Measurements from ENCODE around the gene HSPB9. TPM values are rescaled to one million over a fixed set of nuclear protein-coding genes. Genes with fewer than 3 reads are reported as not detected.

The HSPB9 gene, protein sequence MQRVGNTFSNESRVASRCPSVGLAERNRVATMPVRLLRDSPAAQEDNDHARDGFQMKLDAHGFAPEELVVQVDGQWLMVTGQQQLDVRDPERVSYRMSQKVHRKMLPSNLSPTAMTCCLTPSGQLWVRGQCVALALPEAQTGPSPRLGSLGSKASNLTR
- under 1 TPM; 0.18 to 0.33 TPM for total RNA-seq

- no peak within 1 kb of the TSS for H3K27ac Mint-ChIP-seq
Observed at GRCh38 chr17:42122371-42123303, at the start of gene HSPB9. TSS of gene HSPB9 (plus strand) at chr17:42122804. CDS start at chr17:42122851, 47 bp downstream.

DNA sequence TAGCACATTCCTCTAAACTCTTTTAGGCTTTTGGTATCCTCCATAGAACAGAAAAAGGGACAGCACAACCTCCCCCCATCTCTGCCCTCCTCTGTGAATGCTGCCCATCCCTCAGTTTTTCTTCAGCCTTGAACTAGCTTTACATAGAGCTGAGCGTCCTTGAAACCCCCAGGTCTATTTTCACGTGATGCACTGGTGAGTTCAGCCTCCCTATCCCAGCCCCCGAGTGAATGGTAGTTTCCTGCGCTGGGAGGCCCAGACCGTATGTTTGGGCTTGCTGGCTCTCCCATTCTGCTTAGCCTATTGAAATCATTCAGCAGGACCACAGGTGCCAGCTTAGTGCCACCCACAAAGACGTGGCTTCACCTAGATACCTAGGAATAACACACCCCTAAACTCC is 46.8 kb upstream of the HSPB9 start:
- Mint-ChIP-seq H3K9me3 (no peaks in the 10 kb centered on the region), H3K36me3 (no peaks in the 10 kb centered on the region), H3K4me1 (peaks cover 8% of the 10 kb centered on the region), H3K27ac (no peak overlapping the region), H3K27me3 (peaks cover 15% of the 10 kb centered on the region), H3K4me3 (no peak overlapping the region)
- DNase-seq = no peak

More at GRCh38 chr17:42122371-42123303, at the start of gene HSPB9:
- H3K4me1 Mint-ChIP-seq = peaks cover 19% of the 10 kb centered on the region
- H3K9me3 Mint-ChIP-seq = no peaks in the 10 kb centered on the region
- no peak for DNase-seq
- H3K4me3 Mint-ChIP-seq = peak within 1 kb of the TSS; percentile 74
- H3K36me3 Mint-ChIP-seq = peaks cover 12% of the 10 kb centered on the region
- no peaks in the 10 kb centered on the region for H3K27me3 Mint-ChIP-seq

GRCh38 chr17:42076797-42077559 is 45.6 kb upstream of the HSPB9 start:
- Mint-ChIP-seq H3K9me3 (no peaks in the 10 kb centered on the region), H3K27ac (no peak overlapping the region), H3K4me3 (no peak overlapping the region), H3K27me3 (peaks cover 12% of the 10 kb centered on the region), H3K36me3 (no peaks in the 10 kb centered on the region), H3K4me1 (peaks cover 5% of the 10 kb centered on the region)
- DNase-seq = no peak

DNA sequence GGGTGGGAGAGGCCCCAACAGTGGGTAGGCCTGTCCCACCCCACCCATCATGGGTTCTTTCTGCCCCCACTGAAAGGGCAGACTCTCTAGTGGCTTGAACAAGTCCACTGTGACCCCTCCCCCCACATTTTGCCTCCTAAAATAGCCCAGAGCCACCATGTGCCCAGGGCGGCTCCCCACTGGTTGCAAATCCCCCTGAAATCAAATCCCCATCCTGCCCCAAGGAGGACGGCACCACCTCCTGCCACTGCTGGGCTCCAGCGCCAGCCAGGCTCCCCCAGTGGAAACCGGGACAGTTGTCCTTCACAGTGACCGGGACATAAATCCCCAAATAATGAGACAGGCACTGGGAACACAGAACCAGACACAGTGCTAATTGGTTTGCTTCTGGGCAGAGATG is 44.8 kb upstream of the HSPB9 start:
- DNase-seq = no peak

GRCh38 chr17:42078396-42079043 is 44.1 kb upstream of the HSPB9 start:
- no peak for DNase-seq
- Mint-ChIP-seq H3K36me3 (no peaks in the 10 kb centered on the region), H3K4me1 (no peaks in the 10 kb centered on the region), H3K4me3 (no peak overlapping the region), H3K27me3 (peaks cover under 1% of the 10 kb centered on the region), H3K27ac (no peak overlapping the region), H3K9me3 (no peaks in the 10 kb centered on the region)

More for the DNA sequence above, 44.8 kb upstream of the HSPB9 start:
- H3K9me3 Mint-ChIP-seq = no peaks in the 10 kb centered on the region
- no peak overlapping the region for H3K27ac Mint-ChIP-seq
- no peaks in the 10 kb centered on the region for H3K36me3 Mint-ChIP-seq
- peaks cover 9% of the 10 kb centered on the region for H3K27me3 Mint-ChIP-seq
- H3K4me1 Mint-ChIP-seq = peaks cover 2% of the 10 kb centered on the region
- no peak overlapping the region for H3K4me3 Mint-ChIP-seq

- H3K27ac Mint-ChIP-seq = no peak overlapping the region
- no peaks in the 10 kb centered on the region for H3K27me3 Mint-ChIP-seq
- H3K9me3 Mint-ChIP-seq = no peaks in the 10 kb centered on the region
- DNase-seq = no peak
- no peaks in the 10 kb centered on the region for H3K36me3 Mint-ChIP-seq
- H3K4me1 Mint-ChIP-seq = no peaks in the 10 kb centered on the region
- H3K4me3 Mint-ChIP-seq = no peak overlapping the region
Observed at GRCh38 chr17:42079541-42079940, 43.1 kb upstream of the HSPB9 start.

- Mint-ChIP-seq H3K4me3 (no peak overlapping the region), H3K36me3 (no peaks in the 10 kb centered on the region), H3K27me3 (no peaks in the 10 kb centered on the region), H3K4me1 (no peaks in the 10 kb centered on the region), H3K27ac (no peak overlapping the region), H3K9me3 (no peaks in the 10 kb centered on the region)
- no peak for DNase-seq
Observed at GRCh38 chr17:42081516-42082129, 41.0 kb upstream of the HSPB9 start.

GRCh38 chr17:42087042-42087701 is 35.4 kb upstream of the HSPB9 start:
- Mint-ChIP-seq H3K27ac (no peak overlapping the region), H3K36me3 (no peaks in the 10 kb centered on the region), H3K4me1 (no peaks in the 10 kb centered on the region), H3K27me3 (peaks cover 7% of the 10 kb centered on the region), H3K9me3 (no peaks in the 10 kb centered on the region), H3K4me3 (no peak overlapping the region)
- no peak for DNase-seq

DNA sequence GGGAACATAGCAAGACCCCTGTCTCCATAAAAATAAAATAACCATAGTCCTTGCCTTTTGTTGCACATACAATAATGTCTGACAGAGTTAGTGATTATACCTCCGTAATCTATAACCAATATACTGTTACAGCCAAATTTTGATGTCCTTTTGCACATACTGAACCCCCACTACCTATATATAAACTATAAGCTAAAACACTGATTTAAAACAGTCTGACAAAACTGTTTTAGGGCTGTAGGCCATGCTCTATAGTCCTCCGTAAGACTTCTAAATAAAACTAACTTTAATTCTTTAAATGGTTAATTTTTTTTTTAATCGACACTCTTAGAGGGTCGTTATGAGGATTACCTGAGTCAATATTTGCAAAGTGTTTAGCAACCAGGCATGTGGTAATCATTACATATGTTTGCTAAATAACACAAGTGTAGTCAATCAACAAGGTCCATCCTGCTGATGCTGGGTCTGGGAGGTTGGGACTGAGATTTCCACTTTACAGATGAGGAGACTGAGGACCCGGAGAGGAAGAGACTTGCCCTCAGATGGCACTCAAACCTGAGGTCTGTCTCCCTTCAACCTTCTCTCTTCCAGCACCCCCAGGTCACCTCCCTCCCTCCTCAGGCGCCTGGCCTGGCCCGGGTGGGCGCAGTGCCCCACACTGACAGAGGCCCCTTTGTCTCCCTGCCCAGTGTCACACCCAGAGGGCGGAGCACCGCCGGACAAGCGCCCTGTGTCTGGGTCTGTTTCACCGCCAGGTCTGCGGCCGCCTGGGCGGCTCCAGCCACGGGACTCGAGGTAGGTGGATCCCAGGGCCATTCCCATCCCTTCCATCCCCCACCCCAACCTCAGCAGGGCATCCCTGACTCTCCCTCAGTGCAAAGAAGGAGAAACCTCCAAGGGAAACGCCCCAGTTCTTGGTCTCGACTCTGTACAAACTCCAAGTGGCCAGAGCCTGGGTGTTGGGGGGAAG is 34.6 kb upstream of the HSPB9 start:
- Mint-ChIP-seq H3K9me3 (no peaks in the 10 kb centered on the region), H3K4me3 (no peak overlapping the region)

GRCh38 chr17:42088736-42089135 is 33.9 kb upstream of the HSPB9 start:
- Mint-ChIP-seq H3K27ac (no peak overlapping the region), H3K27me3 (peaks cover 7% of the 10 kb centered on the region), H3K4me1 (no peaks in the 10 kb centered on the region), H3K36me3 (no peaks in the 10 kb centered on the region), H3K9me3 (no peaks in the 10 kb centered on the region), H3K4me3 (no peak overlapping the region)
- no peak for DNase-seq

More for the DNA sequence above, 34.6 kb upstream of the HSPB9 start:
- H3K4me1 Mint-ChIP-seq = no peaks in the 10 kb centered on the region
- H3K36me3 Mint-ChIP-seq = no peaks in the 10 kb centered on the region
- H3K27me3 Mint-ChIP-seq = peaks cover 7% of the 10 kb centered on the region
- DNase-seq = no peak
- H3K27ac Mint-ChIP-seq = no peak overlapping the region

DNA sequence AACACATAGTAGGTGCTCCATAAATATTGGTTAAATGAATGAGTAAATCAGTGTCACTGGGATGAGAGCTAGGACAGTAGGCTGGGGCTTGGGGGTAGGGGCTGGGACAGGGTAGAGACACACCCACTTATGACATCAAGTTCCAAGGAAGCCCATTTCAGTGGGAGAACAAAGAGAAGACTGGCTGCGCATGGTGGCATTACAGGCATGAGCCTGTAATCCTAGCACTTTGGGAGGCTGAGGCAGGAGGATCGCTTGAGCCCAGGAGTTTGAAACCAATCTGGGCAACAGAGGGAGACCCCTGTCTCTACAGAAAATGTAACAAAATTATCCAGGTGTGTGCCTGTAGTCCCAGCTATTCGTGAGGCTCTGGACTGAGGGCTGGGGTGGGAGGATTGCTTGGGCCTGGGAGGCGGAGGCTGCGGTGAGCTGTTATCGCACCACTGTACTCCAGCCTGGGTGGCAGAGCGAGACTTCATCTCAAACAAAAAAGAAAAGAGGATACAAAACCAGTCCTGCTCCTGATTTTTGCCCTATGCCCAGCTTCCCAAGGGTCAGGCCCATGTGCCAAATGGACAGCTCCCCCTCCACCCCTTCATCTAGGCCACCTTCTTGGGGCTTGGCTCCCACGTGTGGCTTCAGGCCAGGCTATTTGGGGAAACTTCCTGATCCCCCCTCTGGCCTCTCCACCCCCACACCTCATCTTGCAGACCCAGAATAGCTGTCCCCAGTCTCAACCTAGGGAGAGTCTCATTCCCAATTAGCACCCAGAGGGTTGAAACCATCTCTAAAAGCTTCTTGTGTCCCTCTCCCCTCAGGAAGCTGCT is 31.4 kb upstream of the HSPB9 start:
- no peak for DNase-seq
- H3K4me1 Mint-ChIP-seq = no peaks in the 10 kb centered on the region
- H3K9me3 Mint-ChIP-seq = no peaks in the 10 kb centered on the region
- peaks cover 18% of the 10 kb centered on the region for H3K27me3 Mint-ChIP-seq
- H3K36me3 Mint-ChIP-seq = no peaks in the 10 kb centered on the region
- no peak overlapping the region for H3K4me3 Mint-ChIP-seq
- no peak overlapping the region for H3K27ac Mint-ChIP-seq

DNA sequence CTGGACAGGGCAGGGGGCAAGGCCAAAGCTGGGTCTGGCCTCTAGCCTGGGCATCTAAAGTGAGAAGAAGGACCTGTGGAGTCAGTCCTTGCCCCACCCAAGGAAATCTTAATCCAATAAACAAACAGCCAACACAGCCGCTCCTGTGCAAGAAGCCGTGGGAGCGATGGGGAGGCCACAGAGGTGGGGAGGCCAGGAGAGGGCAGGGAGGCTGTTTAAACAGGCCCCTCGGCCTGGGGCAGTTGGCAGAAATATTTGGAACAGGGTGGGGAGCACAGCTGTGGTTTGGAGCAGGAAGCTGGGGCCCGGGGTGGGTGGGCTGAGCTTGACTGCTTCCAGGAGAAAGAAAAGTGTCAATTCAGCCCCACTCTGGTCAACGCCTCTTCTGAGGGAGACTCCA is 29.7 kb upstream of the HSPB9 start:
- H3K27me3 Mint-ChIP-seq = peaks cover 35% of the 10 kb centered on the region
- H3K36me3 Mint-ChIP-seq = no peaks in the 10 kb centered on the region
- no peaks in the 10 kb centered on the region for H3K9me3 Mint-ChIP-seq
- H3K4me1 Mint-ChIP-seq = peaks cover 3% of the 10 kb centered on the region
- H3K4me3 Mint-ChIP-seq = no peak overlapping the region
- no peak for DNase-seq
- H3K27ac Mint-ChIP-seq = no peak overlapping the region

All from activated naive CD8-positive, alpha-beta T cell treated with anti-CD3 and anti-CD28 coated beads for 36 hours (primary cell).